OCI-LY7 (cell line): Measurements from ENCODE around the gene GLDN.

Source experiments
- EZH2phosphoT487 ChIP-seq: fragments of 200-600 bp; sonication (generic); IDR thresholded peaks from 2 replicates; pipeline ENCODE4 v1.6.1; 2018; ENCODE audit warnings: low read depth, borderline replicate concordance, mild to moderate bottlenecking, mixed run types, antibody characterized with exemption, low read length, moderate library complexity, mixed read lengths
- TF ChIP-seq, protein P1 (sequence below): fragments of 200-600 bp; sonication (generic); conservative IDR thresholded peaks from 2 replicates; pipeline ENCODE4 v1.5.1; 2014; ENCODE audit warnings: mild to moderate bottlenecking, antibody characterized with exemption, low read length, moderate library complexity, mixed read lengths

DNA sequence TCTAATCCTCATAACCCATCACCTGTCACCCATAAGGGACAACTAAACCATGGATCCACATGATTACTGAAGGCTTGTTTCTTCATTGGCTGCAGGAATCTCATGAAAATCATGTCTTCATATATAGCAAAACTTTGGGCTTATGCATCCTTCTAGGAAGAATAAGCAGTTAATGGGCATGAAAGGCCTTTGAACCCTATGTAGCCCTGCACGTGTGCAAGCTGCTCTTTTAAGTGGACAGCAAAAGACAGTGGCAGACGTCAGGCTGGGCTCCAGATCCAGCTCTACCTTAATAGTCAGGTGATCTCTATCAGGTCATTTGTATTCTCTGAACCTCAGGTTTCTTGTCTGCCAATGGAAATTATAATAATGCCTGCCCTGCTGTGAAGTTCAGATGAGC lies 21.9 kb upstream of the GLDN start:
- TF ChIP-seq EZH2phosphoT487 = no peak
- TF ChIP-seq, protein P1, sequence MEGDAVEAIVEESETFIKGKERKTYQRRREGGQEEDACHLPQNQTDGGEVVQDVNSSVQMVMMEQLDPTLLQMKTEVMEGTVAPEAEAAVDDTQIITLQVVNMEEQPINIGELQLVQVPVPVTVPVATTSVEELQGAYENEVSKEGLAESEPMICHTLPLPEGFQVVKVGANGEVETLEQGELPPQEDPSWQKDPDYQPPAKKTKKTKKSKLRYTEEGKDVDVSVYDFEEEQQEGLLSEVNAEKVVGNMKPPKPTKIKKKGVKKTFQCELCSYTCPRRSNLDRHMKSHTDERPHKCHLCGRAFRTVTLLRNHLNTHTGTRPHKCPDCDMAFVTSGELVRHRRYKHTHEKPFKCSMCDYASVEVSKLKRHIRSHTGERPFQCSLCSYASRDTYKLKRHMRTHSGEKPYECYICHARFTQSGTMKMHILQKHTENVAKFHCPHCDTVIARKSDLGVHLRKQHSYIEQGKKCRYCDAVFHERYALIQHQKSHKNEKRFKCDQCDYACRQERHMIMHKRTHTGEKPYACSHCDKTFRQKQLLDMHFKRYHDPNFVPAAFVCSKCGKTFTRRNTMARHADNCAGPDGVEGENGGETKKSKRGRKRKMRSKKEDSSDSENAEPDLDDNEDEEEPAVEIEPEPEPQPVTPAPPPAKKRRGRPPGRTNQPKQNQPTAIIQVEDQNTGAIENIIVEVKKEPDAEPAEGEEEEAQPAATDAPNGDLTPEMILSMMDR = no peak
